ENCODE data around the gene LRTM2.

GRCh38 chr12:1833596-1834028 lies 13.2 kb downstream of the LRTM2 start:
- no peak for TF ChIP-seq CTCF (IDR thresholded peaks at IDR 0.05)
- no peak for TF ChIP-seq EZH2 (IDR thresholded peaks at IDR 0.05)
- no peak for TF ChIP-seq EZH2phosphoT487 (IDR thresholded peaks at IDR 0.05)
